ENCODE measurements around the gene TMPRSS9. TPM values are rescaled to one million over a fixed set of nuclear protein-coding genes. Genes with fewer than 3 reads are reported as not detected.
"Not testable (repeated sequence)": the region's sequence is repeated elsewhere in the genome, so short reads cannot be mapped to it uniquely, and the experiment has no call there.

The TMPRSS9 gene
- total RNA-seq, 1 experiment from 2014 or later = 0.57 TPM

- TF ChIP-seq, protein P1, sequence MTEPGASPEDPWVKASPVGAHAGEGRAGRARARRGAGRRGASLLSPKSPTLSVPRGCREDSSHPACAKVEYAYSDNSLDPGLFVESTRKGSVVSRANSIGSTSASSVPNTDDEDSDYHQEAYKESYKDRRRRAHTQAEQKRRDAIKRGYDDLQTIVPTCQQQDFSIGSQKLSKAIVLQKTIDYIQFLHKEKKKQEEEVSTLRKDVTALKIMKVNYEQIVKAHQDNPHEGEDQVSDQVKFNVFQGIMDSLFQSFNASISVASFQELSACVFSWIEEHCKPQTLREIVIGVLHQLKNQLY (CRISPR knock-in tag; IDR thresholded peaks at IDR 0.05) = no peak
- 0 out of 2 replicates have a peak, but pooled peaks have one; percentile 24 for TF ChIP-seq CREB1 (CRISPR knock-in tag; IDR thresholded peaks at IDR 0.05)
- no peak for TF ChIP-seq ZNF121 (CRISPR knock-in tag; IDR thresholded peaks at IDR 0.05)
- TF ChIP-seq ETV6 (CRISPR knock-in tag; IDR thresholded peaks at IDR 0.05) = peak; percentile 66; the same call in 1 of the 2 replicates
- TF ChIP-seq FOXP1 (CRISPR knock-in tag; IDR thresholded peaks at IDR 0.05; ENCODE audit: borderline replicate concordance) = peak; percentile 76; the same call in 1 of the 2 replicates
- peak; percentile 29; the same call in 1 of the 2 replicates for TF ChIP-seq MAX (CRISPR knock-in tag; IDR thresholded peaks at IDR 0.05)
- TF ChIP-seq E2F4 (CRISPR knock-in tag; IDR thresholded peaks at IDR 0.05; ENCODE audit: borderline replicate concordance, low read depth) = 0 out of 2 replicates have a peak, but pooled peaks have one; percentile 67
- peak; percentile 100 for TF ChIP-seq MYBL2 (CRISPR knock-in tag; IDR thresholded peaks at IDR 0.05)
- TF ChIP-seq FOXK1 (CRISPR knock-in tag; IDR thresholded peaks at IDR 0.05) = peak; percentile 25; the same call in 1 of the 2 replicates
- TF ChIP-seq, protein P2, sequence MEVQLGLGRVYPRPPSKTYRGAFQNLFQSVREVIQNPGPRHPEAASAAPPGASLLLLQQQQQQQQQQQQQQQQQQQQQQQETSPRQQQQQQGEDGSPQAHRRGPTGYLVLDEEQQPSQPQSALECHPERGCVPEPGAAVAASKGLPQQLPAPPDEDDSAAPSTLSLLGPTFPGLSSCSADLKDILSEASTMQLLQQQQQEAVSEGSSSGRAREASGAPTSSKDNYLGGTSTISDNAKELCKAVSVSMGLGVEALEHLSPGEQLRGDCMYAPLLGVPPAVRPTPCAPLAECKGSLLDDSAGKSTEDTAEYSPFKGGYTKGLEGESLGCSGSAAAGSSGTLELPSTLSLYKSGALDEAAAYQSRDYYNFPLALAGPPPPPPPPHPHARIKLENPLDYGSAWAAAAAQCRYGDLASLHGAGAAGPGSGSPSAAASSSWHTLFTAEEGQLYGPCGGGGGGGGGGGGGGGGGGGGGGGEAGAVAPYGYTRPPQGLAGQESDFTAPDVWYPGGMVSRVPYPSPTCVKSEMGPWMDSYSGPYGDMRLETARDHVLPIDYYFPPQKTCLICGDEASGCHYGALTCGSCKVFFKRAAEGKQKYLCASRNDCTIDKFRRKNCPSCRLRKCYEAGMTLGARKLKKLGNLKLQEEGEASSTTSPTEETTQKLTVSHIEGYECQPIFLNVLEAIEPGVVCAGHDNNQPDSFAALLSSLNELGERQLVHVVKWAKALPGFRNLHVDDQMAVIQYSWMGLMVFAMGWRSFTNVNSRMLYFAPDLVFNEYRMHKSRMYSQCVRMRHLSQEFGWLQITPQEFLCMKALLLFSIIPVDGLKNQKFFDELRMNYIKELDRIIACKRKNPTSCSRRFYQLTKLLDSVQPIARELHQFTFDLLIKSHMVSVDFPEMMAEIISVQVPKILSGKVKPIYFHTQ (CRISPR knock-in tag; IDR thresholded peaks at IDR 0.05) = no peak
- TF ChIP-seq GABPB1 (CRISPR knock-in tag; IDR thresholded peaks at IDR 0.05) = peak; percentile 63
- TF ChIP-seq, protein P3, sequence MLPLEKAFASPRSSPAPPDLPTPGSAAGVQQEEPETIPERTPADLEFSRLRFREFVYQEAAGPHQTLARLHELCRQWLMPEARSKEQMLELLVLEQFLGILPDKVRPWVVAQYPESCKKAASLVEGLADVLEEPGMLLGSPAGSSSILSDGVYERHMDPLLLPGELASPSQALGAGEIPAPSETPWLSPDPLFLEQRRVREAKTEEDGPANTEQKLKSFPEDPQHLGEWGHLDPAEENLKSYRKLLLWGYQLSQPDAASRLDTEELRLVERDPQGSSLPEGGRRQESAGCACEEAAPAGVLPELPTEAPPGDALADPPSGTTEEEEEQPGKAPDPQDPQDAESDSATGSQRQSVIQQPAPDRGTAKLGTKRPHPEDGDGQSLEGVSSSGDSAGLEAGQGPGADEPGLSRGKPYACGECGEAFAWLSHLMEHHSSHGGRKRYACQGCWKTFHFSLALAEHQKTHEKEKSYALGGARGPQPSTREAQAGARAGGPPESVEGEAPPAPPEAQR (CRISPR knock-in tag; IDR thresholded peaks at IDR 0.05) = no peak
- TF ChIP-seq SMAD4 (CRISPR knock-in tag; IDR thresholded peaks at IDR 0.05) = no peak
- TF ChIP-seq HMGA2 (CRISPR knock-in tag; IDR thresholded peaks at IDR 0.05) = no peak
Observed at GRCh38 chr19:2462635-2463421, 102.8 kb downstream of the TMPRSS9 start (continued).

GRCh38 chr19:2463694-2464093 is 103.6 kb downstream of the TMPRSS9 start:
- CTCF ChIA-PET = interaction anchor here (0.8 to 10.5 kb wide), 16 partner anchors 9 to 645 kb away, joined by 3 to 82 read pairs (median 6); partner anchors contain the start of genes GADD45B and TIMM13
- H3K4me3 Mint-ChIP-seq; H3K36me3 Mint-ChIP-seq; H3K4me1 Mint-ChIP-seq; H3K9me3 Mint-ChIP-seq; H3K27me3 Mint-ChIP-seq (ENCODE audit: low read depth); ATAC-seq; DNase-seq (ENCODE audit: low spot score): not testable (repeated sequence)
- H3K27ac Mint-ChIP-seq = peak overlapping the region; percentile 43; the same call in 1 of the 2 replicates
- POLR2A ChIA-PET = interaction anchor here (0.6 to 5.8 kb wide), 5 partner anchors 10 to 149 kb away, joined by 3 to 59 read pairs (median 9); partner anchors contain the start of genes GADD45B and TIMM13

DNA sequence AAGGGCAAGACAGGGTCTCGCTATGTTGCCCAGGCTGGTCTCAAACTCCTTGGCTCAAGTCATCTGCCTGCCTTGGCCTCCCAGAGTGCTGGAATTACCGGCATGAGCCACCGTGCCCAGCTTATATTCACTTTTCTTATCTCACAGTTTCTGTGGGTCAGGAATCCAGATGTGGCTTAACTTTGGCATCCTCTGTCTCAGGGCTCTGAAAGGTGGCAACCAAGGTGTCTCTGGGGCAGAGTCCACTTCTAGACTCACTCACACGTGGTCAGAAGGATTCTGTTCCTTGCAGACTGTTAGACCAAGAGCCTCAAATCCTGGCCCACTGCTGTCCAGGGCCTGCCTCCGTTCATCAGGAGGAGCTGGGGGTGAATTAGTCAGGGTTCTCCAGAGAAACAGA is 104.3 kb downstream of the TMPRSS9 start:
- no peaks in the 10 kb centered on the region for H3K36me3 Mint-ChIP-seq
- TF ChIP-seq NFATC4 (CRISPR knock-in tag; IDR thresholded peaks at IDR 0.05) (no peak), TP53 (CRISPR knock-in tag; IDR thresholded peaks at IDR 0.05) (no peak), CREM (CRISPR knock-in tag; IDR thresholded peaks at IDR 0.05) (no peak), USF2 (CRISPR knock-in tag; IDR thresholded peaks at IDR 0.05) (no peak), CBFB (CRISPR knock-in tag; IDR thresholded peaks at IDR 0.05; ENCODE audit: low read depth) (no peak), ZNF121 (CRISPR knock-in tag; IDR thresholded peaks at IDR 0.05) (peak; percentile 67; the same call in 1 of the 2 replicates), ZNF232 (CRISPR knock-in tag; IDR thresholded peaks at IDR 0.05) (no peak), FOXP1 (CRISPR knock-in tag; IDR thresholded peaks at IDR 0.05; ENCODE audit: borderline replicate concordance) (no peak)
- TF ChIP-seq, protein P4, sequence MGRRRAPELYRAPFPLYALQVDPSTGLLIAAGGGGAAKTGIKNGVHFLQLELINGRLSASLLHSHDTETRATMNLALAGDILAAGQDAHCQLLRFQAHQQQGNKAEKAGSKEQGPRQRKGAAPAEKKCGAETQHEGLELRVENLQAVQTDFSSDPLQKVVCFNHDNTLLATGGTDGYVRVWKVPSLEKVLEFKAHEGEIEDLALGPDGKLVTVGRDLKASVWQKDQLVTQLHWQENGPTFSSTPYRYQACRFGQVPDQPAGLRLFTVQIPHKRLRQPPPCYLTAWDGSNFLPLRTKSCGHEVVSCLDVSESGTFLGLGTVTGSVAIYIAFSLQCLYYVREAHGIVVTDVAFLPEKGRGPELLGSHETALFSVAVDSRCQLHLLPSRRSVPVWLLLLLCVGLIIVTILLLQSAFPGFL (CRISPR knock-in tag; IDR thresholded peaks at IDR 0.05; ENCODE audit: borderline replicate concordance) = no peak
- POLR2A ChIA-PET = interaction anchor here (5.8 kb wide), 1 partner anchor 12 kb away, joined by 59 read pairs; the partner anchor contains the start of gene GADD45B
- no peaks in the 10 kb centered on the region for H3K27me3 Mint-ChIP-seq (ENCODE audit: low read depth)
- CTCF ChIA-PET = interaction anchor here (10.5 kb wide), 1 partner anchor 148 kb away, joined by 82 read pairs; no protein-coding TSS in a partner anchor
- H3K9me3 Mint-ChIP-seq = no peaks in the 10 kb centered on the region
- no peak overlapping the region for H3K4me3 Mint-ChIP-seq
- no peak overlapping the region for H3K27ac Mint-ChIP-seq
- DNase-seq (ENCODE audit: low spot score) = no peak
- H3K4me1 Mint-ChIP-seq = peaks cover 7% of the 10 kb centered on the region
- no peak for ATAC-seq

Measured in WTC11 (cell line).